Liver (tissue), 3 donors: ENCODE data around the gene GPR68.

Experiments
- EGR1 ChIP-seq, 2 donors: IDR thresholded peaks; 2 replicates each; pipeline ENCODE4 v1.6.1; 2016 to 2018; ENCODE audit warnings: antibody characterized with exemption in 2 of 2, low read depth in 2 of 2
- GABPA ChIP-seq, 2 donors: IDR thresholded peaks in 1 of 2; conservative IDR thresholded peaks in 1 of 2; 2 replicates each; pipeline ENCODE4 v1.6.1; 2016; ENCODE audit warnings: antibody characterized with exemption in 2 of 2, mild to moderate bottlenecking in 1 of 2, moderate library complexity in 1 of 2
- YY1 ChIP-seq: IDR thresholded peaks from 2 replicates; pipeline ENCODE4 v1.6.1; 2016; ENCODE audit warnings: antibody characterized with exemption, mild to moderate bottlenecking
- TF ChIP-seq, protein P1 (sequence below): fragments of 150-350 bp; IDR thresholded peaks from 2 replicates; pipeline ENCODE4 v1.5.1; 2017; ENCODE audit warnings: improper control_type of control experiment, low read depth, low read length; ENCODE audit not compliant: missing input control
- TF ChIP-seq, protein P2 (sequence below): IDR thresholded peaks from 2 replicates; pipeline ENCODE4 v1.6.1; 2016; ENCODE audit warnings: antibody characterized with exemption
- donor health status: healthy.
- donor health status: healthy.

DNA sequence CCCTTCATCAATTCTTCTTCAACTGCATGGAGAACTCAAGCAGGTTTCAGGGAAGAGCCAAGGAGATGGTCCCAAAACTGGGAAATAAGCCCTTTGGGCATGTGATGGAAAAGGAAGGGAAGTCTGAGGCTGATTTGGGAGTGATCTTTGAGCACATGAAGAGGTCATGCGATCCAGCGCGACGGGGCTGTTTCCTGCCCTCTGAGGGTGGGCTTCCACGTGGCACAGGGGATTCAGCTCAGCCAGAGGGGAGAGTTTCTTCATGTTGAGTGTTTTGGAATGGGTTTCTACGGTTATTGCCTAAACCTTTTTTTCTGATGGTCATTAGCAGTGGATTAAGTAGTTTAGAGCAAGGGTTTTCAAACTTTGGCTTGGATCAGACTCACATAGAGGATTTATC, 30.2 kb downstream of the GPR68 start:
- TF ChIP-seq, protein P1, sequence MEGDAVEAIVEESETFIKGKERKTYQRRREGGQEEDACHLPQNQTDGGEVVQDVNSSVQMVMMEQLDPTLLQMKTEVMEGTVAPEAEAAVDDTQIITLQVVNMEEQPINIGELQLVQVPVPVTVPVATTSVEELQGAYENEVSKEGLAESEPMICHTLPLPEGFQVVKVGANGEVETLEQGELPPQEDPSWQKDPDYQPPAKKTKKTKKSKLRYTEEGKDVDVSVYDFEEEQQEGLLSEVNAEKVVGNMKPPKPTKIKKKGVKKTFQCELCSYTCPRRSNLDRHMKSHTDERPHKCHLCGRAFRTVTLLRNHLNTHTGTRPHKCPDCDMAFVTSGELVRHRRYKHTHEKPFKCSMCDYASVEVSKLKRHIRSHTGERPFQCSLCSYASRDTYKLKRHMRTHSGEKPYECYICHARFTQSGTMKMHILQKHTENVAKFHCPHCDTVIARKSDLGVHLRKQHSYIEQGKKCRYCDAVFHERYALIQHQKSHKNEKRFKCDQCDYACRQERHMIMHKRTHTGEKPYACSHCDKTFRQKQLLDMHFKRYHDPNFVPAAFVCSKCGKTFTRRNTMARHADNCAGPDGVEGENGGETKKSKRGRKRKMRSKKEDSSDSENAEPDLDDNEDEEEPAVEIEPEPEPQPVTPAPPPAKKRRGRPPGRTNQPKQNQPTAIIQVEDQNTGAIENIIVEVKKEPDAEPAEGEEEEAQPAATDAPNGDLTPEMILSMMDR, result no peak
- TF ChIP-seq YY1, result no peak
- no peak for TF ChIP-seq EGR1 (IDR thresholded peaks at IDR 0.05; ENCODE audit: low read depth in 2 of 2)
- TF ChIP-seq, protein P2, sequence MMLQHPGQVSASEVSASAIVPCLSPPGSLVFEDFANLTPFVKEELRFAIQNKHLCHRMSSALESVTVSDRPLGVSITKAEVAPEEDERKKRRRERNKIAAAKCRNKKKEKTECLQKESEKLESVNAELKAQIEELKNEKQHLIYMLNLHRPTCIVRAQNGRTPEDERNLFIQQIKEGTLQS, result no peak
- TF ChIP-seq GABPA (IDR thresholded peaks at IDR 0.05 in 1 of 2, conservative IDR thresholded peaks at IDR 0.05 in 1 of 2), result no peak
